ENCODE results near the gene PCNX4.

The PCNX4 gene

GRCh38 chr14:60102389-60102788 lies 10.7 kb downstream of the PCNX4 start:
- peak; percentile 95 for DNase-seq

GRCh38 chr14:60106339-60106738 lies 14.6 kb downstream of the PCNX4 start:
- DNase-seq = peak; percentile 68

GRCh38 chr14:60107477-60107876 lies 15.8 kb downstream of the PCNX4 start:
- DNase-seq = no peak

- DNase-seq = no peak
Measured at GRCh38 chr14:60111732-60112131, 20.0 kb downstream of the PCNX4 start.

- no peak for DNase-seq
Measured at GRCh38 chr14:60114881-60115280, 23.2 kb downstream of the PCNX4 start.

- DNase-seq = peak; percentile 29
Measured at GRCh38 chr14:60116181-60116580, 24.5 kb downstream of the PCNX4 start.

- DNase-seq = peak; percentile 12
Measured at GRCh38 chr14:60125918-60126317, 34.2 kb downstream of the PCNX4 start.

- DNase-seq = peak; percentile 27
Measured at GRCh38 chr14:60133487-60133886, 41.8 kb downstream of the PCNX4 start.

- DNase-seq = no peak
Measured at GRCh38 chr14:60134702-60135101, 43.0 kb downstream of the PCNX4 start.

GRCh38 chr14:60151715-60152114 lies 60.0 kb downstream of the PCNX4 start:
- peak; percentile 85 for DNase-seq

- no peak for DNase-seq
Measured at GRCh38 chr14:60153991-60154390, 62.3 kb downstream of the PCNX4 start.

- DNase-seq = no peak
Measured at GRCh38 chr14:60154671-60155070, 62.9 kb downstream of the PCNX4 start.

- DNase-seq = no peak
Measured at GRCh38 chr14:60160422-60160821, 68.7 kb downstream of the PCNX4 start.

GRCh38 chr14:60161196-60162107 lies 69.7 kb downstream of the PCNX4 start:
- DNase-seq = peak; percentile 11

GRCh38 chr14:60163693-60164092 lies 72.0 kb downstream of the PCNX4 start:
- no peak for DNase-seq

- DNase-seq = no peak
Measured at GRCh38 chr14:60164404-60164711, 72.6 kb downstream of the PCNX4 start.

GRCh38 chr14:60164712-60165546 lies 73.2 kb downstream of the PCNX4 start, which contains the start of gene DHRS7:
Gene DHRS7, minus strand, starts transcription at chr14:60165398. Its CDS starts 89 bp downstream, at chr14:60165309.
- DNase-seq = peak; percentile 77

GRCh38 chr14:60165547-60165876 lies 73.8 kb downstream of the PCNX4 start:
- DNase-seq = no peak

GRCh38 chr14:60166142-60166541 lies 74.4 kb downstream of the PCNX4 start:
- no peak for DNase-seq

GRCh38 chr14:60169722-60170121 lies 78.0 kb downstream of the PCNX4 start:
- no peak for DNase-seq

- no peak for DNase-seq
Measured at GRCh38 chr14:60170948-60171347, 79.2 kb downstream of the PCNX4 start.

- no peak for DNase-seq
Measured at GRCh38 chr14:60171690-60172089, 80.0 kb downstream of the PCNX4 start.

GRCh38 chr14:60174352-60175254 lies 82.9 kb downstream of the PCNX4 start:
- DNase-seq = no peak

Data from fibroblast of upper back skin (primary cell).